Breast epithelium (tissue), 3 donors: ENCODE data around the gene ROCK2.

Experiments
- POLR2A ChIP-seq: fragments of 450-650 bp; IDR thresholded peaks from one replicate; pipeline ENCODE4 v1.6.1; 2016; ENCODE audit warnings: antibody characterized with exemption, mild to moderate bottlenecking, moderate library complexity
- POLR2AphosphoS5 ChIP-seq, 3 donors: sonication (generic); formaldehyde crosslinking; IDR thresholded peaks; one replicate each; pipeline ENCODE4 v1.6.1; 2017; ENCODE audit warnings: antibody characterized with exemption in 3 of 3
- TF ChIP-seq, protein P1 (sequence below), 3 donors: fragments of 450-650 bp; IDR thresholded peaks; one replicate each; pipeline ENCODE4 v1.5.1; 2016 to 2017; ENCODE audit warnings: antibody characterized with exemption in 3 of 3, mild to moderate bottlenecking in 3 of 3, moderate library complexity in 3 of 3

DNA sequence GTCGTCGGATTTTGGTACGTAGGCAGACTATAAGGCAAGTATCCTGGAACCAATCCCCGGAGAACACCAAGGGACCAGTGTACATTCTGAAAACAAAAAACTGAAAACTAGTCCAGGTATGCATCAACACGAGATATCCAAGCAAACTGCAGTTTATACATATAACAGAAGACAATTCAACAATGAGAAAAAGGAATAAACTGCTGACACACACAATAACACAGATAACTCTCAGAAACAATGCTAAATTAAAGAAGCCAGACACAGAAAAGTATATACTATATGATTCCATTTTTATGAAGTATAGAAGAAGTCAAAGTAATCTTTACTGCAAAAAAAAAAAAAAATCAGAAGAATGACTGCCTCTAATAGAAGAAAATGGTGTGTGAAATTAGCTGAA is 5.9 kb downstream of the ROCK2 start:
- TF ChIP-seq, protein P1, sequence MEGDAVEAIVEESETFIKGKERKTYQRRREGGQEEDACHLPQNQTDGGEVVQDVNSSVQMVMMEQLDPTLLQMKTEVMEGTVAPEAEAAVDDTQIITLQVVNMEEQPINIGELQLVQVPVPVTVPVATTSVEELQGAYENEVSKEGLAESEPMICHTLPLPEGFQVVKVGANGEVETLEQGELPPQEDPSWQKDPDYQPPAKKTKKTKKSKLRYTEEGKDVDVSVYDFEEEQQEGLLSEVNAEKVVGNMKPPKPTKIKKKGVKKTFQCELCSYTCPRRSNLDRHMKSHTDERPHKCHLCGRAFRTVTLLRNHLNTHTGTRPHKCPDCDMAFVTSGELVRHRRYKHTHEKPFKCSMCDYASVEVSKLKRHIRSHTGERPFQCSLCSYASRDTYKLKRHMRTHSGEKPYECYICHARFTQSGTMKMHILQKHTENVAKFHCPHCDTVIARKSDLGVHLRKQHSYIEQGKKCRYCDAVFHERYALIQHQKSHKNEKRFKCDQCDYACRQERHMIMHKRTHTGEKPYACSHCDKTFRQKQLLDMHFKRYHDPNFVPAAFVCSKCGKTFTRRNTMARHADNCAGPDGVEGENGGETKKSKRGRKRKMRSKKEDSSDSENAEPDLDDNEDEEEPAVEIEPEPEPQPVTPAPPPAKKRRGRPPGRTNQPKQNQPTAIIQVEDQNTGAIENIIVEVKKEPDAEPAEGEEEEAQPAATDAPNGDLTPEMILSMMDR (IDR thresholded peaks at IDR 0.05), result no peak
- TF ChIP-seq POLR2A (no peak), POLR2AphosphoS5 (IDR thresholded peaks at IDR 0.05) (no peak)
